ENCODE results near the gene TLX2.

DNA sequence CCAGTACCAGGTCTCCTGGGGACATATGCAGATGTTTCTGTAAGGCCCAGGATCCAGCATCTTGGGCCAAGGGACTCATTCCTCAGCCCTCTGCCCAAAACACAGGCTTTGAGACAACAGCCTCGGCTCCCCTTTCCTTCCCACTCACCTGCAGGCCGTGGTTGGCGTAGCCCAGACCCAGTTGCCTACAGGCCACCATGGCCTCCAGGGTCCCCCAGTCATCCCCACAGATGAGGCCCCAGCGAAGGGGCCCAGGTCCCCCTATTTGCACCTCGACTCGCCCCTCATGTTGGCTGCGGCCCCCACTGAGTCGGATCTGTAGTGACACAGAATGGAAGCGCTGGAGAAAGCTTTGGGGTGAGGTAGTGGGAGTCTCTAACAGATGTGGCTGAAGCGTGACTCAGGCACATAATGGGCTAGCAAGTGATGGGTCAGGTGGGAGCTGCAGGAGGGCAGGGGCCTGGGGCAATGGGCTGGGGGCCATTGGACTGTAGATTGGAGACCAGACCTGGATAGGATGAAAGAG is 21.3 kb downstream of the TLX2 start:
- TF ChIP-seq CTCF (IDR thresholded peaks at IDR 0.05) (no peak), POLR2A (IDR thresholded peaks at IDR 0.05) (no peak)

All from lower leg skin (tissue), 3 donors.